WTC11 (cell line): Measurements from ENCODE around the gene ATF7. TPM values are rescaled to one million over a fixed set of nuclear protein-coding genes. Genes with fewer than 3 reads are reported as not detected.
A peak's percentile ranks its signal among the peaks of the same experiment; 100 is the strongest.

Experiments
- ATAC-seq: fragments of 200-7000 bp; cut with Tn5 transposase; 2 replicates; pipeline ENCODE4 v1.10.0; 2021; ENCODE audit warnings: mild to moderate bottlenecking, moderate library complexity
- CTCF ChIA-PET: fragments of 300-600 bp; sonication (Branson Sonifier 250); formaldehyde crosslinking; loops from one replicate; lab custom pipeline; 2021; ENCODE audit warnings: antibody characterized with exemption; lab: Charles Lee
- POLR2A ChIA-PET: fragments of 350-600 bp; sonication (Branson Sonifier 250); formaldehyde crosslinking; loops from one replicate; lab custom pipeline; 2021; ENCODE audit warnings: antibody characterized with exemption; lab: Charles Lee
- DNase-seq: peaks from one replicate; pipeline ENCODE4 v3.0.0; 2021; ENCODE audit warnings: low spot score
- H3K27ac Mint-ChIP-seq: 2 replicates; pipeline ENCODE4 v1.8.0; 2021; ENCODE audit warnings: mixed read lengths
- H3K27me3 Mint-ChIP-seq: 2 replicates; pipeline ENCODE4 v1.8.0; 2021; ENCODE audit warnings: low read depth, mild to moderate bottlenecking, moderate library complexity, mixed read lengths
- H3K36me3 Mint-ChIP-seq: 2 replicates; pipeline ENCODE4 v1.8.0; 2021; ENCODE audit warnings: mixed read lengths
- H3K4me1 Mint-ChIP-seq: 2 replicates; pipeline ENCODE4 v1.8.0; 2022; ENCODE audit warnings: mixed read lengths
- H3K4me3 Mint-ChIP-seq: 2 replicates; pipeline ENCODE4 v1.8.0; 2021; ENCODE audit warnings: mild to moderate bottlenecking, moderate library complexity, mixed read lengths
- H3K9me3 Mint-ChIP-seq: 2 replicates; pipeline ENCODE4 v1.8.0; 2021; ENCODE audit warnings: mixed read lengths
- ATF1 ChIP-seq: sonication (generic); formaldehyde crosslinking; IDR thresholded peaks from 2 replicates; pipeline ENCODE4 v1.8.1; 2023; ENCODE audit warnings: mild to moderate bottlenecking, moderate library complexity, missing genetic modification reagents
- ATF2 ChIP-seq: sonication (generic); formaldehyde crosslinking; IDR thresholded peaks from 2 replicates; pipeline ENCODE4 v1.8.1; 2022; ENCODE audit warnings: low read depth, missing genetic modification reagents, borderline replicate concordance
- CREB1 ChIP-seq: sonication (generic); formaldehyde crosslinking; IDR thresholded peaks from 2 replicates; pipeline ENCODE4 v1.8.0; 2023; ENCODE audit warnings: mild to moderate bottlenecking, missing genetic modification reagents
- EMX1 ChIP-seq: fragments of 250-450 bp; sonication (Bioruptor Pico); IDR thresholded peaks from 2 replicates; pipeline ENCODE4 v1.8.0; 2021; ENCODE audit warnings: mild to moderate bottlenecking
- FOXJ3 ChIP-seq: sonication (generic); formaldehyde crosslinking; IDR thresholded peaks from 2 replicates; pipeline ENCODE4 v1.9.0; 2021; ENCODE audit warnings: missing genetic modification reagents, mild to moderate bottlenecking, borderline replicate concordance
- GABPB1 ChIP-seq: sonication (generic); formaldehyde crosslinking; IDR thresholded peaks from 2 replicates; pipeline ENCODE4 v1.8.1; 2023; ENCODE audit warnings: mild to moderate bottlenecking, missing genetic modification reagents
- HMGA2 ChIP-seq: fragments of 250-450 bp; sonication (Bioruptor Pico); IDR thresholded peaks from 2 replicates; pipeline ENCODE4 v1.4.0; 2021; ENCODE audit warnings: mild to moderate bottlenecking, moderate library complexity
- IRF2 ChIP-seq: sonication (generic); formaldehyde crosslinking; IDR thresholded peaks from 2 replicates; pipeline ENCODE4 v1.8.0; 2022; ENCODE audit warnings: low read depth, missing genetic modification reagents, borderline replicate concordance
- NFATC4 ChIP-seq: fragments of 250-450 bp; sonication (Bioruptor Pico); IDR thresholded peaks from 2 replicates; pipeline ENCODE4 v1.9.0; 2021; ENCODE audit warnings: mild to moderate bottlenecking
- OVOL2 ChIP-seq: fragments of 250-450 bp; sonication (Bioruptor Pico); IDR thresholded peaks from 2 replicates; pipeline ENCODE4 v1.9.0; 2021; ENCODE audit warnings: mild to moderate bottlenecking, borderline replicate concordance
- SMAD3 ChIP-seq: sonication (generic); formaldehyde crosslinking; IDR thresholded peaks from 2 replicates; pipeline ENCODE4 v1.8.0; 2022; ENCODE audit warnings: missing genetic modification reagents, mild to moderate bottlenecking, borderline replicate concordance
- SOX15 ChIP-seq: fragments of 250-450 bp; sonication (Bioruptor Pico); IDR thresholded peaks from 2 replicates; pipeline ENCODE4 v1.9.0; 2021; ENCODE audit warnings: mild to moderate bottlenecking
- TP53 ChIP-seq: sonication (generic); formaldehyde crosslinking; IDR thresholded peaks from 2 replicates; pipeline ENCODE4 v1.8.1; 2023; ENCODE audit warnings: mild to moderate bottlenecking, missing genetic modification reagents
- USF1 ChIP-seq: sonication (generic); formaldehyde crosslinking; IDR thresholded peaks from 2 replicates; pipeline ENCODE4 v1.8.0; 2022; ENCODE audit warnings: mild to moderate bottlenecking, missing genetic modification reagents
- ZBTB21 ChIP-seq: sonication (generic); formaldehyde crosslinking; IDR thresholded peaks from 2 replicates; pipeline ENCODE4 v1.8.1; 2023; ENCODE audit warnings: mild to moderate bottlenecking, missing genetic modification reagents, borderline replicate concordance
- total RNA-seq: library from RNA; stranded (reverse); gene quantifications from 3 replicates; pipeline ENCODE4 v1.2.3, GENCODE V29; 2021
- TF ChIP-seq, protein P1 (sequence below): fragments of 250-450 bp; sonication (Bioruptor Pico); IDR thresholded peaks from 2 replicates; pipeline ENCODE4 v1.9.0; 2021; ENCODE audit warnings: mild to moderate bottlenecking, borderline replicate concordance

ATF7 gene
- total RNA-seq, 1 experiment from 2014 or later, result 16.3 TPM

DNA sequence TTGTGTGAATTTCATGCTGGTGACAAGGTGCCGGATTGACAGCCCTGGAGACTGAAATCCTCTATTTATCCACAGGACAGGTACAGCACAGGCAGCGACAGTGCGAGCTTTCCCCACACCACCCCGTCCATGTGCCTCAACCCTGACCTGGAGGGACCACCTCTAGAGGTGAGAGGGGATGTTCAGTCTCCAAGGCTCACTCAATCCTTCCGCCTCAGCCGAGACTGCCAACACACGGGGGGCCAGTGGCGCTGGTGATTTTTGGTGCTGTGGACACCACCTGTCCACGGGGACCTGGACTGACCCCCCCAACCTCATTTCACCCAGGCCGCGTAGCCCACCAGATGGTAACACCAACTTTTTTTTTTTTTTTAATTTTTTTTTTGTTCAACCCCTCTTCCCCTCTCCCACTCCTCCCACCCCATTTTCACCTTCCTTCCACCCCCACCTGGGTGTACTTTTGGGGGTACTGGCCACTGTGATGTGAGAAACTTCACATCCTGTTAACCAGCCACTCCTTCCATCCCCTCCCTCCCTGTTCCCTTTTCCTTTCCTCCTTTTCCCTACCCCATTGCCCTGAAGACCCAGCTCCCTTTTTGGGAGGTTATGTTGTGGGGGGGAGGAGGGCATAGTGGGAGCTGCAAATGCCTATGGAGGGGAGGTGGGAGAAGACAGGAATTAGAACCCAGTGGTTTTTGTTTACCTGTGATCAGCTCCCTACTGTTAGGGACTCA is 161.3 kb downstream of the ATF7 start:
- H3K36me3 Mint-ChIP-seq, result peaks cover 97% of the 10 kb centered on the region

GRCh38 chr12:53463802-53464560 is 162.2 kb downstream of the ATF7 start:
- H3K4me3 Mint-ChIP-seq, result no peak overlapping the region
- ChIA-PET CTCF (interaction anchor here (0.7 to 1.3 kb wide), 4 partner anchors 11 to 82 kb away, joined by 3 to 4 read pairs (median 3); no protein-coding TSS in a partner anchor), POLR2A (interaction anchor here (1.3 to 2.0 kb wide), 2 partner anchors 18 to 37 kb away, joined by 3 to 9 read pairs; partner anchors contain the start of gene TARBP2)
- no peak for TF ChIP-seq SOX15
- TF ChIP-seq NFATC4 (CRISPR knock-in tag), result 0 out of 2 replicates have a peak, but pooled peaks have one; percentile 20
- TF ChIP-seq, all 79 proteins: peak for 1
- Mint-ChIP-seq H3K9me3 (no peaks in the 10 kb centered on the region), H3K4me1 (peaks cover 39% of the 10 kb centered on the region), H3K36me3 (peaks cover 96% of the 10 kb centered on the region), H3K27me3 (no peaks in the 10 kb centered on the region), H3K27ac (peak overlapping the region; percentile 33; the same call in 1 of the 2 replicates)
- DNase-seq (no peak), ATAC-seq (peak; percentile 7)

More for the DNA sequence above, 161.3 kb downstream of the ATF7 start:
- no peak; the same call in 1 of the 2 replicates for ATAC-seq
- no peaks in the 10 kb centered on the region for H3K27me3 Mint-ChIP-seq
- peaks cover 33% of the 10 kb centered on the region for H3K4me1 Mint-ChIP-seq
- POLR2A ChIA-PET, result interaction anchor here (0.7 to 2.0 kb wide), 3 partner anchors 17 to 1339 kb away, joined by 3 to 9 read pairs (median 3); partner anchors contain the start of gene TARBP2
- TF ChIP-seq EMX1 (CRISPR knock-in tag) (no peak), USF1 (CRISPR knock-in tag) (no peak), GABPB1 (CRISPR knock-in tag) (no peak), HMGA2 (CRISPR knock-in tag) (no peak), CREB1 (CRISPR knock-in tag) (no peak), FOXJ3 (CRISPR knock-in tag) (no peak), OVOL2 (CRISPR knock-in tag) (no peak), ZBTB21 (no peak), SMAD3 (no peak), ATF2 (no peak), IRF2 (CRISPR knock-in tag) (no peak), ATF1 (CRISPR knock-in tag) (no peak), TP53 (no peak)
- TF ChIP-seq, protein P1, sequence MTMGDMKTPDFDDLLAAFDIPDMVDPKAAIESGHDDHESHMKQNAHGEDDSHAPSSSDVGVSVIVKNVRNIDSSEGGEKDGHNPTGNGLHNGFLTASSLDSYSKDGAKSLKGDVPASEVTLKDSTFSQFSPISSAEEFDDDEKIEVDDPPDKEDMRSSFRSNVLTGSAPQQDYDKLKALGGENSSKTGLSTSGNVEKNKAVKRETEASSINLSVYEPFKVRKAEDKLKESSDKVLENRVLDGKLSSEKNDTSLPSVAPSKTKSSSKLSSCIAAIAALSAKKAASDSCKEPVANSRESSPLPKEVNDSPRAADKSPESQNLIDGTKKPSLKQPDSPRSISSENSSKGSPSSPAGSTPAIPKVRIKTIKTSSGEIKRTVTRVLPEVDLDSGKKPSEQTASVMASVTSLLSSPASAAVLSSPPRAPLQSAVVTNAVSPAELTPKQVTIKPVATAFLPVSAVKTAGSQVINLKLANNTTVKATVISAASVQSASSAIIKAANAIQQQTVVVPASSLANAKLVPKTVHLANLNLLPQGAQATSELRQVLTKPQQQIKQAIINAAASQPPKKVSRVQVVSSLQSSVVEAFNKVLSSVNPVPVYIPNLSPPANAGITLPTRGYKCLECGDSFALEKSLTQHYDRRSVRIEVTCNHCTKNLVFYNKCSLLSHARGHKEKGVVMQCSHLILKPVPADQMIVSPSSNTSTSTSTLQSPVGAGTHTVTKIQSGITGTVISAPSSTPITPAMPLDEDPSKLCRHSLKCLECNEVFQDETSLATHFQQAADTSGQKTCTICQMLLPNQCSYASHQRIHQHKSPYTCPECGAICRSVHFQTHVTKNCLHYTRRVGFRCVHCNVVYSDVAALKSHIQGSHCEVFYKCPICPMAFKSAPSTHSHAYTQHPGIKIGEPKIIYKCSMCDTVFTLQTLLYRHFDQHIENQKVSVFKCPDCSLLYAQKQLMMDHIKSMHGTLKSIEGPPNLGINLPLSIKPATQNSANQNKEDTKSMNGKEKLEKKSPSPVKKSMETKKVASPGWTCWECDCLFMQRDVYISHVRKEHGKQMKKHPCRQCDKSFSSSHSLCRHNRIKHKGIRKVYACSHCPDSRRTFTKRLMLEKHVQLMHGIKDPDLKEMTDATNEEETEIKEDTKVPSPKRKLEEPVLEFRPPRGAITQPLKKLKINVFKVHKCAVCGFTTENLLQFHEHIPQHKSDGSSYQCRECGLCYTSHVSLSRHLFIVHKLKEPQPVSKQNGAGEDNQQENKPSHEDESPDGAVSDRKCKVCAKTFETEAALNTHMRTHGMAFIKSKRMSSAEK, result no peak
- TF ChIP-seq, all 79 proteins: peak for 0
- no peak for DNase-seq
- CTCF ChIA-PET, result interaction anchor here (0.7 to 1.0 kb wide), 3 partner anchors 10 to 83 kb away, joined by 3 to 4 read pairs (median 3); no protein-coding TSS in a partner anchor
- Mint-ChIP-seq H3K27ac (no peak overlapping the region), H3K4me3 (no peak overlapping the region), H3K9me3 (no peaks in the 10 kb centered on the region)
